Ramos (cell line): ENCODE data around the gene NGLY1.

Experiments
- in situ Hi-C: fragments of 300-500 bp; cut with MboI; formaldehyde crosslinking; loops from one replicate; pipeline ENCODE4 v1.14.3; 2022; ENCODE audit warnings: low sequenced_read_pairs; ENCODE audit not compliant: unreplicated experiment

The NGLY1 gene

GRCh38 chr3:25674670-25675069 is 108.6 kb downstream of the NGLY1 start:
- in situ Hi-C loops = no loop called here

- in situ Hi-C loops = no loop called here
Observed at GRCh38 chr3:25673738-25674298, 109.4 kb downstream of the NGLY1 start.
